BJ (cell line): Measurements from ENCODE around the gene ROM1. TPM values are rescaled to one million over a fixed set of nuclear protein-coding genes. Genes with fewer than 3 reads are reported as not detected.

ENCODE experiments used
- CTCF ChIA-PET: fragments of 350-600 bp; formaldehyde crosslinking; extraction: SDS; loops from one replicate; lab custom pipeline; 2021; ENCODE audit warnings: antibody characterized with exemption, inconsistent platforms; lab: Yijun Ruan, JAX
- POLR2A ChIA-PET: fragments of 300-600 bp; sonication (Branson Sonifier 250); formaldehyde crosslinking; extraction: SDS; loops from one replicate; lab custom pipeline; 2021; ENCODE audit warnings: antibody characterized with exemption; lab: Charles Lee
- DNase-seq: peaks from one replicate; pipeline ENCODE4 v3.0.0-alpha.2; 2011; ENCODE audit warnings: low read depth
- H3K27me3 ChIP-seq: 2 replicates; pipeline ENCODE4 v1.6.0; 2011; ENCODE audit warnings: low read length; ENCODE audit not compliant: control insufficient read depth, insufficient read depth
- H3K36me3 ChIP-seq: 2 replicates; pipeline ENCODE4 v1.5.1; 2011; ENCODE audit warnings: low read length; ENCODE audit not compliant: control insufficient read depth, insufficient read depth
- H3K4me3 ChIP-seq: 2 replicates; pipeline ENCODE4 v1.5.1; 2011; ENCODE audit warnings: low read depth, mild to moderate bottlenecking, control low read depth, low read length
- CTCF ChIP-seq: IDR thresholded peaks from 2 replicates; pipeline ENCODE4 v1.5.1; 2011; ENCODE audit warnings: low read depth, mild to moderate bottlenecking, control low read depth, inconsistent platforms, low read length, moderate library complexity; ENCODE audit not compliant: insufficient read depth
- polyA plus RNA-seq: library from polyadenylated mRNA; depleted of rRNA; stranded (reverse); fragments of >200 nt; gene quantifications from 2 replicates; pipeline ENCODE4 v1.2.3, GENCODE V29; 2011

ROM1 gene
- polyA plus RNA-seq, 1 experiment, result 2.2 TPM

- Histone ChIP-seq H3K4me3 (no peak overlapping the region), H3K27me3 (no peaks in the 10 kb centered on the region), H3K36me3 (peaks cover 12% of the 10 kb centered on the region)
- ChIA-PET POLR2A (no interaction called here), CTCF (interaction anchor here (0.9 kb wide), 1 partner anchor 180 kb away, joined by 3 read pairs; no protein-coding TSS in a partner anchor)
- no peak for TF ChIP-seq CTCF
- no peak for DNase-seq
Measured at GRCh38 chr11:62604460-62605120, 8.5 kb upstream of the ROM1 start.

- no peaks in the 10 kb centered on the region for H3K27me3 ChIP-seq
- DNase-seq, result no peak
- peaks cover 14% of the 10 kb centered on the region for H3K36me3 ChIP-seq
- CTCF ChIA-PET, result no interaction called here
- no peak overlapping the region for H3K4me3 ChIP-seq
- no peak for TF ChIP-seq CTCF
- POLR2A ChIA-PET, result no interaction called here
Measured at GRCh38 chr11:62605467-62605866, 7.6 kb upstream of the ROM1 start.

- ChIA-PET POLR2A (no interaction called here), CTCF (no interaction called here)
- no peaks in the 10 kb centered on the region for H3K27me3 ChIP-seq
- H3K36me3 ChIP-seq, result peaks cover 17% of the 10 kb centered on the region
- H3K4me3 ChIP-seq, result no peak overlapping the region
- TF ChIP-seq CTCF, result no peak
- DNase-seq, result no peak
Measured at GRCh38 chr11:62605902-62606301, 7.2 kb upstream of the ROM1 start.

- DNase-seq, result no peak
- Histone ChIP-seq H3K4me3 (no peak overlapping the region), H3K27me3 (no peaks in the 10 kb centered on the region), H3K36me3 (peaks cover 17% of the 10 kb centered on the region)
- ChIA-PET POLR2A (no interaction called here), CTCF (interaction anchor here (1.2 to 1.5 kb wide), 2 partner anchors 11 to 13 kb away, joined by 3 read pairs; no protein-coding TSS in a partner anchor)
- TF ChIP-seq CTCF, result no peak
Measured at GRCh38 chr11:62607714-62608113, 5.3 kb upstream of the ROM1 start.

- DNase-seq, result no peak
- ChIA-PET CTCF (interaction anchor here (1.1 to 1.5 kb wide), 3 partner anchors 12 to 229 kb away, joined by 3 read pairs; no protein-coding TSS in a partner anchor), POLR2A (no interaction called here)
- Histone ChIP-seq H3K36me3 (peaks cover 17% of the 10 kb centered on the region), H3K27me3 (no peaks in the 10 kb centered on the region), H3K4me3 (no peak overlapping the region)
- no peak for TF ChIP-seq CTCF
Measured at GRCh38 chr11:62608776-62609175, 4.3 kb upstream of the ROM1 start.
